ENCODE results near the gene ATP1A1.

Gene ATP1A1

DNA sequence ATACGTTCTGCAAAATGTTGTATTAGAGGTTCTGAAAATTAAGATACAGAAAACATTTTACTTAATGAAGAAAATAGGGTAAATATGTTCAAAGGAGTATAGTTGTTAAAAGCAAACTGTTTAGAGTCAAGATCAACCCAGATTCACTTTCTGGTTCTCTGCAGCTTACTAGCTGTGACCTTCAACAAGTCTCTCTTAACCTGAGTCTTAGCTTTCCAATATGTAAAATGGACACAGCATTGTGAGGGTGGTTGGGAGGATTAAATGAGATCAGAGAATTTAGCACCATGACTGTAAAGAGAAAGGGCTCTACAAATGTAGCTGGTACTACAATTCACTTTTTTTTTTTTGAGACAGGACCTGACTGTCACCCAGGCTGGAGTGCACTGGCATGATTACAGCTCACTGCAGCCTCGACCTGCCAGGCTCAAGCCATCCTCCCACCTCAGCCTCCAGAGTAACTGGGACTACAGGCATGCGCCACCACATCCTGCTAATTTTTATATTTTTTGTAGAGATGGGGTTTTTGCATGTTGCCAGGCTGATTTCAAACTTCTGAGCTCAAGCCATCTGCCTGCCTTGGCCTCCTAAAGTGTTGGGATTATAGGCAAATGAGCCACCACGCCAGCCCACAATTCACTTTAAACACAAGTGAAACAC, 43.9 kb downstream of the ATP1A1 start:
- ChIA-PET POLR2A (interaction anchor here (0.8 to 1.5 kb wide), 4 partner anchors 10 to 77 kb away, joined by 3 to 4 read pairs (median 4); no protein-coding TSS in a partner anchor), CTCF (interaction anchor here (0.8 kb wide), 1 partner anchor 68 kb away, joined by 3 read pairs; no protein-coding TSS in a partner anchor)
- TF ChIP-seq, protein P1, sequence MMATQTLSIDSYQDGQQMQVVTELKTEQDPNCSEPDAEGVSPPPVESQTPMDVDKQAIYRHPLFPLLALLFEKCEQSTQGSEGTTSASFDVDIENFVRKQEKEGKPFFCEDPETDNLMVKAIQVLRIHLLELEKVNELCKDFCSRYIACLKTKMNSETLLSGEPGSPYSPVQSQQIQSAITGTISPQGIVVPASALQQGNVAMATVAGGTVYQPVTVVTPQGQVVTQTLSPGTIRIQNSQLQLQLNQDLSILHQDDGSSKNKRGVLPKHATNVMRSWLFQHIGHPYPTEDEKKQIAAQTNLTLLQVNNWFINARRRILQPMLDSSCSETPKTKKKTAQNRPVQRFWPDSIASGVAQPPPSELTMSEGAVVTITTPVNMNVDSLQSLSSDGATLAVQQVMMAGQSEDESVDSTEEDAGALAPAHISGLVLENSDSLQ (IDR thresholded peaks at IDR 0.05): no peak
- TF ChIP-seq L3MBTL2 (conservative IDR thresholded peaks at IDR 0.05) (no peak), CTBP1 (IDR thresholded peaks at IDR 0.05; ENCODE audit: borderline replicate concordance) (no peak), FOXA1 (IDR thresholded peaks at IDR 0.05) (no peak), HDGF (IDR thresholded peaks at IDR 0.05; ENCODE audit: borderline replicate concordance) (no peak), ARNT (IDR thresholded peaks at IDR 0.05) (no peak), SUZ12 (IDR thresholded peaks at IDR 0.05) (no peak), SP1 (IDR thresholded peaks at IDR 0.05) (no peak), TARDBP (IDR thresholded peaks at IDR 0.05) (no peak), FOXK2 (IDR thresholded peaks at IDR 0.05) (no peak), NFRKB (IDR thresholded peaks at IDR 0.05) (no peak), ELF4 (IDR thresholded peaks at IDR 0.05) (no peak)
- DNase-seq (ENCODE audit: extremely low spot score): no peak

DNA sequence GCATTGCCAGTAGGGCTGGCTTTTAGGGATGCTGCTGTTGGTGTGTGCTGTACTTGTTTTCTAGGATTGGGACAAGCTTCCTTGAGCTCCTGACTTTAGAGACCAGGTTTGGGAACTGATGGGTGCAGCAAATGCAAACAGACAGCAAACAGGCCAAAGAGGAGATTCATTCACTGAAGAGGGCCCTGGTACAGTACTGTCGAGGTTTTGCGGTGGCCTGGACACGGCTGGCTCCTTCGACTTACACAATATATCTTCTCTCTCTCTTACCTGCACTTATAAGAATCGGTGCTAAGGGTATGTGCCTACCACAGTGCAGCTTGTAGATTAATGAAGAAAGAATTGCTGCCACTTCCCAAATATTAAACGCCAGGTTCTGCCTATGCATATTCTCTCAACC, 44.6 kb downstream of the ATP1A1 start:
- CTCF ChIA-PET: interaction anchor here (0.8 kb wide), 1 partner anchor 68 kb away, joined by 3 read pairs; no protein-coding TSS in a partner anchor
- POLR2A ChIA-PET: interaction anchor here (0.8 to 2.4 kb wide), 7 partner anchors 11 to 77 kb away, joined by 3 to 17 read pairs (median 4); no protein-coding TSS in a partner anchor
- TF ChIP-seq SP1 (IDR thresholded peaks at IDR 0.05) (no peak), TARDBP (IDR thresholded peaks at IDR 0.05) (no peak), HDGF (IDR thresholded peaks at IDR 0.05; ENCODE audit: borderline replicate concordance) (no peak), FOXK2 (IDR thresholded peaks at IDR 0.05) (no peak)

DNA sequence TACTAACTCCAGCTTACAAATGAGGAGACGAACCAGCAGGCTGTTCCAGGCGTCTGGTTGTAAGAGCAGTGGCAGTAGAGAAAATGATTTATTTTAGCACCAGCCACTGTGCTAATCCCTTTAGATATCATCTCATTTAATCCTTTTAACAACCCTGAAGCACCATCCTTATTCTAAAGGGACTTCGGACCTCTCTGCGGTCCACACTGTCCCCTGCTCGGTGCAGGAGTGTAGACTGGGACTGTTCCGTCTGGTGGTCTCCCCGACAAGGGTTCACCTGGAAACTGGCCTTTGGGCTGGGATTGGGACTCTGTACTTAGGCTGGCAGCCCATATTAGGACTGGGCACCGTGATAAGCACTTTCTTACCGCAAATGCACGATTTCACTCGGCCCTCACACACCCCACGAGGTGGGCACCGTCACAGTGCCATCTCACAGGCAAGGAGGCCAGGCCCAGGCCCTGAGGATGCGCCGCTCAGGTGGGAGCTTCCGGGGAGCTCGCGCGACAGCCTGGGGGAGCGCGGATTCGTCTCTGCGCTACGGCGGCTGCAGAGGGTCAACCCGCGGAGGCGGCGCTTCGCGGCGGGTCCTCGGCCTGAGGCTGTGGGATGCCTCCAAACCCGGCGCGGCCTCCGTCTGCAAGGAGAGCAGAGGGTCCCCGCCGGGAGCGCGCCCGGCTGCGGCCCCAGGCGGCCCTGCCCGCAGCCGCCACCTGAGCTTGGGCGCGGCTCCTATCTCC, 45.2 kb downstream of the ATP1A1 start:
- ChIA-PET CTCF (interaction anchor here (1.2 kb wide), 1 partner anchor 279 kb away, joined by 5 read pairs; no protein-coding TSS in a partner anchor), POLR2A (interaction anchor here (0.7 to 2.4 kb wide), 20 partner anchors 8 to 76 kb away, joined by 3 to 17 read pairs (median 4); no protein-coding TSS in a partner anchor)
- peak; percentile 79 for DNase-seq (ENCODE audit: extremely low spot score)
- TF ChIP-seq L3MBTL2 (conservative IDR thresholded peaks at IDR 0.05): peak; percentile 75
- TF ChIP-seq, protein P1 (IDR thresholded peaks at IDR 0.05): peak; percentile 67
- TF ChIP-seq HDGF (IDR thresholded peaks at IDR 0.05; ENCODE audit: borderline replicate concordance): no peak
- TF ChIP-seq NFRKB (IDR thresholded peaks at IDR 0.05): no peak
- TF ChIP-seq CTBP1 (IDR thresholded peaks at IDR 0.05; ENCODE audit: borderline replicate concordance): 0 out of 2 replicates have a peak, but pooled peaks have one; percentile 12
- no peak for TF ChIP-seq ZNF384 (IDR thresholded peaks at IDR 0.05)
- no peak for TF ChIP-seq SUZ12 (IDR thresholded peaks at IDR 0.05)
- peak; percentile 33; the same call in 1 of the 2 replicates for TF ChIP-seq ELF4 (IDR thresholded peaks at IDR 0.05)
- no peak for TF ChIP-seq FOXM1 (IDR thresholded peaks at IDR 0.05; ENCODE audit: borderline replicate concordance)

More for the DNA sequence above, 44.6 kb downstream of the ATP1A1 start:
- DNase-seq (ENCODE audit: extremely low spot score): no peak

DNA sequence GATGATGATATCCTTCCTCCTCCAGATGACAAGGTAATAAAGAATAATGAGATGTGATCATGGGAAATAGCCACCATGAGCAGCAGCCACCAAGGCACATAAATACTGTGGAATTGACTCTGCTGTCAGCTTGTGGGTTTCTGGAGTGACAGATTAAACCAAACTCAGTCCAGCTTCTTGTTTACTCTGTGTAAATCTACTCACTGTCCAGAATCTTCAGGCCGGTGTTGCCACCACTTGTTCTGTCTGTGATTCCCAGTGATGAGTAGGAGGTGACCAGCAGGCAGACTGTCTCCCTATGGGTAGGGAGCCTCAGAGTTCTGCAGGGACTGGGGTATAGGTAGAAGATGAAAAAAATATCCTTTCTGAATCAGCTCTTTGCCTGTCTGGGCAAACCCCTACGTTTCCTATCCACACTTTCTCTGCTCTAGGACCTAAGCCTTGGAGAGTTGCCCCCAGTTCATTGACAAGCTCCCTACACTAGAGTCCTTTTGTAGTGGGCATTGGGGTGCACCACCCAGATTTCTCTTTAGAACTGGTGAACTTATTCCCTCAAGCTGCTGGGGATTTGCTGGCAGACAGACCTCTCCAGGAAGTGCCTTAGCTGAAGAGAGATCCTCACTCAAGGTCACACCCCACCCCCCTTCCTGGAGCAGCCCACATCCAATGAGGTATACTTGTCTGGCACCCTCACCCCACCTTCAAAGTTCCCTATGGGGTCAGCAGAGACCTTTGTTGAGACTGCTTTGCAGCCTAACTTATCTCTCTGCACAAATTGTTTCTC, 47.6 kb downstream of the ATP1A1 start:
- DNase-seq (ENCODE audit: extremely low spot score): no peak
- ChIA-PET POLR2A (interaction anchor here (1.0 kb wide), 1 partner anchor 74 kb away, joined by 4 read pairs; no protein-coding TSS in a partner anchor), CTCF (interaction anchor here (0.6 to 1.0 kb wide), 2 partner anchors 65 to 864 kb away, joined by 3 read pairs; no protein-coding TSS in a partner anchor)
- TF ChIP-seq CTBP1 (IDR thresholded peaks at IDR 0.05; ENCODE audit: borderline replicate concordance) (no peak), FOXK2 (IDR thresholded peaks at IDR 0.05) (no peak), ZNF384 (IDR thresholded peaks at IDR 0.05) (no peak), TARDBP (IDR thresholded peaks at IDR 0.05) (no peak), NFRKB (IDR thresholded peaks at IDR 0.05) (no peak), L3MBTL2 (conservative IDR thresholded peaks at IDR 0.05) (no peak), BHLHE40 (IDR thresholded peaks at IDR 0.05; ENCODE audit: borderline replicate concordance) (no peak), LEF1 (IDR thresholded peaks at IDR 0.05; ENCODE audit: borderline replicate concordance) (no peak), FOXA1 (IDR thresholded peaks at IDR 0.05) (no peak), ARNT (IDR thresholded peaks at IDR 0.05) (no peak), ELF4 (IDR thresholded peaks at IDR 0.05) (no peak), SP1 (IDR thresholded peaks at IDR 0.05) (no peak), FOXM1 (IDR thresholded peaks at IDR 0.05; ENCODE audit: borderline replicate concordance) (no peak), SUZ12 (IDR thresholded peaks at IDR 0.05) (no peak), HDGF (IDR thresholded peaks at IDR 0.05; ENCODE audit: borderline replicate concordance) (no peak)
- TF ChIP-seq, protein P1 (IDR thresholded peaks at IDR 0.05): no peak

DNA sequence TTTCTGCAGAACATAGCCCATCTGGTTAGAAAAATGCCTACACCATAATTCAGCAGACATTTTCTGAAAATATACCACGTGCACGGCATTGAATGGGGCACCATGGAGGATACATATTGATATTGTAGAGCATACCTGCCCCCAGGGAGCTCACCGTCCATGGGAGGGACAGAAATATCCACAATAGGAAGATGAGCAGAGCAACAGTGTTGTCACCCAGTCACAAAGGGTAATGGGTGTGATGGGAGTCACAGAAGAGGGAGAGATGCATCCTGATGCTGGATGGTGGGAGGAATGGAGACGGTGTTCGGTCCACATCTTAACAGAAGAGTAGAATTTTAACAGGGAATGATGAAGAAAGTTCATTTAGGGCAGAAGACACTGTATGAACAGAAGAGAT, 51.4 kb downstream of the ATP1A1 start:
- TF ChIP-seq FOXK2 (IDR thresholded peaks at IDR 0.05) (no peak), TARDBP (IDR thresholded peaks at IDR 0.05) (no peak), FOXA1 (IDR thresholded peaks at IDR 0.05) (no peak), SUZ12 (IDR thresholded peaks at IDR 0.05) (no peak), ARNT (IDR thresholded peaks at IDR 0.05) (no peak), CTBP1 (IDR thresholded peaks at IDR 0.05; ENCODE audit: borderline replicate concordance) (no peak), BHLHE40 (IDR thresholded peaks at IDR 0.05; ENCODE audit: borderline replicate concordance) (no peak)
- TF ChIP-seq, protein P1 (IDR thresholded peaks at IDR 0.05): no peak
- CTCF ChIA-PET: no interaction called here
- DNase-seq (ENCODE audit: extremely low spot score): no peak
- POLR2A ChIA-PET: no interaction called here
